Measurements from ENCODE around the gene PTGR3. TPM values are rescaled to one million over a fixed set of nuclear protein-coding genes. Genes with fewer than 3 reads are reported as not detected.
A peak's percentile ranks its signal among the peaks of the same experiment; 100 is the strongest.

The PTGR3 gene
- total and polyA plus RNA-seq, 2 donors (not counting 1 experiment from before 2014, with no cell fraction given) = 6.8 to 25.1 TPM

- no peak overlapping the region for H3K4me3 ChIP-seq (replicated peaks in 1 of 4; ENCODE audit: control extremely low read depth in 1 of 4, insufficient read depth in 1 of 4, low read depth in 3 of 4, low read length in 4 of 4)
- no peak overlapping the region for H3K9ac ChIP-seq (ENCODE audit: insufficient read depth, low read length)
- TF ChIP-seq CTCF (conservative IDR thresholded peaks at IDR 0.05 in 1 of 2, IDR thresholded peaks at IDR 0.05 in 1 of 2; ENCODE audit: low read depth in 1 of 2, low read length in 2 of 2) (no peak), EZH2 (IDR thresholded peaks at IDR 0.05; ENCODE audit: low read length, missing control alignments) (no peak)
- H3K36me3 ChIP-seq (ENCODE audit: control insufficient read depth, insufficient read depth, low read length) = no peaks in the 10 kb centered on the region
- peaks cover 18% of the 10 kb centered on the region for H3K79me2 ChIP-seq (ENCODE audit: control insufficient read depth, insufficient read depth, low read length)
- H3K27me3 ChIP-seq (ENCODE audit: control insufficient read depth, insufficient read depth, low read length) = no peaks in the 10 kb centered on the region
- H3K9me3 ChIP-seq (ENCODE audit: control insufficient read depth, insufficient read depth, low read depth, low read length) = no peaks in the 10 kb centered on the region
- peak in 1 of 2 donors; percentile 37 for DNase-seq (ENCODE audit: low read depth in 2 of 2)
- H3K4me2 ChIP-seq (ENCODE audit: extremely low read depth, insufficient read depth, low read length) = peak overlapping the region; percentile 36
- no peak overlapping the region for H2AFZ ChIP-seq (ENCODE audit: low read length)
- H4K20me1 ChIP-seq (ENCODE audit: control insufficient read depth, extremely low read depth, insufficient read depth, low read length) = no peaks in the 10 kb centered on the region
- H3K4me1 ChIP-seq (ENCODE audit: control insufficient read depth, extremely low read depth, insufficient read depth, low read length) = peaks cover 12% of the 10 kb centered on the region
- H3K27ac ChIP-seq (ENCODE audit: insufficient read depth, low read length) = no peak overlapping the region
Measured at GRCh38 chr18:75252136-75252535, 43.2 kb upstream of the PTGR3 start.

- H4K20me1 ChIP-seq (ENCODE audit: control insufficient read depth, extremely low read depth, insufficient read depth, low read length) = no peaks in the 10 kb centered on the region
- peaks cover 12% of the 10 kb centered on the region for H3K4me1 ChIP-seq (ENCODE audit: control insufficient read depth, extremely low read depth, insufficient read depth, low read length)
- H3K79me2 ChIP-seq (ENCODE audit: control insufficient read depth, insufficient read depth, low read length) = peaks cover 18% of the 10 kb centered on the region
- no peaks in the 10 kb centered on the region for H3K27me3 ChIP-seq (ENCODE audit: control insufficient read depth, insufficient read depth, low read length)
- H3K4me3 ChIP-seq (replicated peaks in 1 of 4; ENCODE audit: control extremely low read depth in 1 of 4, insufficient read depth in 1 of 4, low read depth in 3 of 4, low read length in 4 of 4) = no peak overlapping the region
- no peaks in the 10 kb centered on the region for H3K36me3 ChIP-seq (ENCODE audit: control insufficient read depth, insufficient read depth, low read length)
- H3K9me3 ChIP-seq (ENCODE audit: control insufficient read depth, insufficient read depth, low read depth, low read length) = no peaks in the 10 kb centered on the region
- H2AFZ ChIP-seq (ENCODE audit: low read length) = no peak overlapping the region
- H3K9ac ChIP-seq (ENCODE audit: insufficient read depth, low read length) = no peak overlapping the region
- TF ChIP-seq CTCF (conservative IDR thresholded peaks at IDR 0.05 in 1 of 2, IDR thresholded peaks at IDR 0.05 in 1 of 2; ENCODE audit: low read depth in 1 of 2, low read length in 2 of 2) (no peak), EZH2 (IDR thresholded peaks at IDR 0.05; ENCODE audit: low read length, missing control alignments) (no peak)
- H3K4me2 ChIP-seq (ENCODE audit: extremely low read depth, insufficient read depth, low read length) = no peak overlapping the region
- H3K27ac ChIP-seq (ENCODE audit: insufficient read depth, low read length) = no peak overlapping the region
- DNase-seq (ENCODE audit: low read depth in 2 of 2) = no peak
Measured at GRCh38 chr18:75251466-75251865, 42.5 kb upstream of the PTGR3 start.

- H4K20me1 ChIP-seq (ENCODE audit: control insufficient read depth, extremely low read depth, insufficient read depth, low read length) = no peaks in the 10 kb centered on the region
- H3K9me3 ChIP-seq (ENCODE audit: control insufficient read depth, insufficient read depth, low read depth, low read length) = no peaks in the 10 kb centered on the region
Measured at GRCh38 chr18:75250471-75250821, 41.5 kb upstream of the PTGR3 start.

More at GRCh38 chr18:75250471-75250821, 41.5 kb upstream of the PTGR3 start:
- H3K36me3 ChIP-seq (ENCODE audit: control insufficient read depth, insufficient read depth, low read length) = no peaks in the 10 kb centered on the region
- no peak overlapping the region for H3K9ac ChIP-seq (ENCODE audit: insufficient read depth, low read length)
- H2AFZ ChIP-seq (ENCODE audit: low read length) = no peak overlapping the region
- peaks cover 12% of the 10 kb centered on the region for H3K4me1 ChIP-seq (ENCODE audit: control insufficient read depth, extremely low read depth, insufficient read depth, low read length)
- no peak overlapping the region for H3K4me3 ChIP-seq (replicated peaks in 1 of 4; ENCODE audit: control extremely low read depth in 1 of 4, insufficient read depth in 1 of 4, low read depth in 3 of 4, low read length in 4 of 4)
- no peak overlapping the region for H3K4me2 ChIP-seq (ENCODE audit: extremely low read depth, insufficient read depth, low read length)
- no peaks in the 10 kb centered on the region for H3K27me3 ChIP-seq (ENCODE audit: control insufficient read depth, insufficient read depth, low read length)
- TF ChIP-seq CTCF (conservative IDR thresholded peaks at IDR 0.05 in 1 of 2, IDR thresholded peaks at IDR 0.05 in 1 of 2; ENCODE audit: low read depth in 1 of 2, low read length in 2 of 2) (no peak), EZH2 (IDR thresholded peaks at IDR 0.05; ENCODE audit: low read length, missing control alignments) (no peak)
- H3K27ac ChIP-seq (ENCODE audit: insufficient read depth, low read length) = no peak overlapping the region
- peaks cover 18% of the 10 kb centered on the region for H3K79me2 ChIP-seq (ENCODE audit: control insufficient read depth, insufficient read depth, low read length)
- no peak for DNase-seq (ENCODE audit: low read depth in 2 of 2)
